Omental fat pad (tissue), 4 donors: ENCODE data around the gene ACAP1. TPM values are rescaled to one million over a fixed set of nuclear protein-coding genes. Genes with fewer than 3 reads are reported as not detected.
A peak's percentile ranks its signal among the peaks of the same experiment; 100 is the strongest.

ENCODE experiments used
- ATAC-seq: fragments of 150-250 bp; one replicate; pipeline ENCODE4 v1.9.1; 2016; ENCODE audit warnings: mild to moderate bottlenecking, moderate library complexity; ENCODE audit not compliant: low FRiP score
- DNase-seq: peaks from one replicate; pipeline ENCODE4 v3.0.0-alpha.2; 2019; ENCODE audit warnings: low spot score
- CTCF ChIP-seq, 3 donors: fragments of 450-650 bp; IDR thresholded peaks; one replicate each; pipeline ENCODE4 v1.5.1; 2016 to 2017; ENCODE audit warnings: antibody characterized with exemption in 3 of 3, mild to moderate bottlenecking in 3 of 3, moderate library complexity in 2 of 3
- total RNA-seq, 4 donors: library from RNA; depleted of rRNA; stranded (reverse); fragments of >200 nt; gene quantifications; one replicate each; pipeline ENCODE4 v1.1.0, GENCODE V29; 2016

The ACAP1 gene
- total RNA-seq, 4 donors from 2014 or later: 3.3 to 13.1 (median 8.1) TPM

- no peak for DNase-seq
- no peak for ATAC-seq
- TF ChIP-seq CTCF (IDR thresholded peaks at IDR 0.05): no peak
These were observed 5.5 kb downstream of the ACAP1 start for GRCh38 chr17:7341842-7342241.

GRCh38 chr17:7343250-7343649 is 6.9 kb downstream of the ACAP1 start:
- DNase-seq (no peak), ATAC-seq (no peak)
- no peak for TF ChIP-seq CTCF (IDR thresholded peaks at IDR 0.05)

DNA sequence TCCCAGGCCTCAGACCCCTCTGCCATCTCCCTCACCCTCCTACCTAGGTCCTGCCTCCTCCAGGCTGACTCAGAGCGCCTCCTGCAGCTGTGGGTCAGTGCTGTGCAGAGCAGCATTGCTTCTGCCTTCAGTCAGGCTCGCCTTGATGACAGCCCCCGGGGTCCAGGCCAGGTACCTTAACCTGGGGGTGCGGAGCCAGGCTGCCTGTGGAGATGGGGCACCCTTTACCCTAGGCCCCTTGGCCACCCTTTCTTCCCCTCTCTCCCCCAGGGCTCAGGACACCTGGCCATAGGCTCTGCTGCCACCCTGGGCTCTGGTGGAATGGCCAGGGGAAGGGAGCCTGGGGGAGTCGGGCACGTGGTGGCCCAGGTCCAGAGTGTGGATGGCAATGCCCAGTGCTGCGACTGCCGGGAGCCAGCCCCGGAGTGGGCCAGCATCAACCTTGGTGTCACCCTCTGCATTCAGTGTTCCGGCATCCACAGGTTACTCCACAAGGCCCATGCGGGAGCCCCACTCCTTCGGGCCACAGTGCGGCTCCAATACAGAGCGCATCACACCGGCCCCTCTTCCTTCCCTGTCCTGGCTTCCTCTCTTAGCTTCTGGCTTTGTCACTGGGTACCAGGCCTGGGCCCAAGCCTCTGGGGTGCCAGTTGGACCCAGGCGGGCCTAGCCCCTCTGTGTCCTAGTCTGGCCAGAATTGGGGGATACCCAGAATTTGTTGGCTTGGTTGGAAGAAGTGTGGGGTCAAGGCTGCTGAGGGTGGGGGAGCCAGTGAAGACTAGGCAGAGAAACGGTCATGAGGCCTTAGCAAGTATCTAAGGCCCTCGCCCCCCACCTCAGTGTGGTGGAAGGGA is 10.7 kb downstream of the ACAP1 start:
- TF ChIP-seq CTCF (IDR thresholded peaks at IDR 0.05): no peak
- DNase-seq (no peak), ATAC-seq (no peak)

DNA sequence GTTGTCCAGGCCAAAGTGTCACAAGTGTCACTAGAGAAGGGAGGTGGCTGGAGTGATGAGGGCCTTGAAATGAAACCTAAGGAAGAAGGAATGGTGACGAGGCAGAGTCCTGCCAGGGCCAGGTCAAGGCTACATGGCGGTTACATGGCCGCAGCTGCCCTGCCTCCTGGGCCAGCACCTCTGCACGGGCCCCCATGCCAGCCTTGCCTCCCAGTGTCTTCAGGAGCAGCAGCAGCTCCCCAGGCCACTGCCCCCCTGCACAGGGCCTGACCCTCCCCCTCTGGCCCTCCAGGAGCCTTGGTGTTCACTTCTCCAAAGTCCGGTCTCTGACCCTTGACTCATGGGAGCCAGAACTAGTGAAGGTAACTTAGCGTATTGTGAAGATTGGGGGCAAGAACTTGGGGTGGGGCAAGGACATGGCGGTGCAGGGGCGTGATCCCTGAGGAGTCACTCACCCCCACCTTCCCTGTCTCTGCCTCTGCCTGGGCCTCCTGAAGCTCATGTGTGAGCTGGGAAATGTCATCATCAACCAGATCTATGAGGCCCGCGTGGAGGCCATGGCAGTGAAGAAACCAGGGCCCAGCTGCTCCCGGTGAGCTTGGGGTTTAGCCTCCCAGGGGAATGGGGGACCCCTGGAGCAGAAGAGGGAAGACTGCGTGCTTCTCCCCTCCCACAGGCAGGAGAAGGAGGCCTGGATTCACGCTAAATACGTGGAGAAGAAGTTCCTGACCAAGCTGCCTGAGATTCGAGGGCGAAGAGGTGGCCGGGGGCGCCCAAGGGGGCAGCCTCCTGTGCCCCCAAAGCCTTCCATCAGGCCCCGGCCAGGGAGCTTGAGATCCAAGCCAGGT is 11.5 kb downstream of the ACAP1 start:
- no peak for TF ChIP-seq CTCF (IDR thresholded peaks at IDR 0.05)
- DNase-seq (no peak), ATAC-seq (no peak)

GRCh38 chr17:7348478-7349242 is 12.3 kb downstream of the ACAP1 start:
- DNase-seq (no peak), ATAC-seq (no peak)
- TF ChIP-seq CTCF (IDR thresholded peaks at IDR 0.05): no peak

DNA sequence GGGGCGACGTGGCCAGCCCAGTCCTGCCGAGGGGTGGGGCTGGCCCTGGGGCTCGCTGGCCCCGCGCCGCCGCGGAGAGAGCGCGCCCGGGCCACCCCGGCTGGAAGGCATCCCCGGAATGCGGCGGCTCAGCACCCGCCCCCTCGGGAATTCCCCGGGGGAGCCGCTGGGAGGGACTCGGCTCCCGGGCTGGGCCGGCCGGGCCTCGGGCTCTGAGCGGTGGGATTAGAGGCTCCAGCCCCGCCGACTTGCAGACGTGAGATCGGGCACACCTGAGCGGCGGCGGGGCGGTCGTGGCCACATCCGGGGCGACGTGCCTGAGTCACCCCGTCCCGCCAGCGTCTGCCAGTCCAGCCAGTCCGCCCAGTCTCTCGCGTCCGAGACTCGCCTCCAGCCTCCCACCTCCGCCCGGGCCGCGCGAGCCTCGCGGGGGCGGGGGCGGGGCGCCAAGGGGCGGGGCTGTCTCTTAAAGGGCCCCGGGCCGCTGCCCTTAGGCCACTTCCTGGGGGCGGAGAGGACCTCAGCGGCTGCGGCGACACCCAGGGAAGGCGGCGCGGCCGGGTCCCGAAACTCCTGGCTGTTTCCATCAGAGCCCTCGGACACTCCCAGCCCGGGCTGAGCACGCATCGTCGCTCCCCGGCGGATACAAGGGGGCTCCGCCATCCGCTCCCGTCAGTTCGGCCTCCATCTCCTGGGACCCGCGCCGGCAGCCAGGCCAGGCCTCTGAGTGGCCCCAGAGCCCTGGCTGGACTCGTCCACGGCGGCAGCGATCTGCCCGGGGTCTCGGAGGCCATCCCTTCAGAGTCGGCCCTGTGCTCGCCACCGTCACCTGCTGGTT is 15.6 kb downstream of the ACAP1 start, which contains the start of gene KCTD11:
Gene KCTD11 (plus strand): TSS at position 498 of the 838 bp plus-strand sequence.
- peak; percentile 70 for DNase-seq
- peak; percentile 65 for ATAC-seq
- peak in 1 of 3 donors; percentile 19 for TF ChIP-seq CTCF (IDR thresholded peaks at IDR 0.05)
